CD4-positive, alpha-beta T cell treated with Interleukin-6 for 4 hours (primary cell): ENCODE data around the gene KLHL30.

Experiments
- DNase-seq: peaks from one replicate; pipeline ENCODE4 v3.0.0-alpha.2; 2020; ENCODE audit warnings: mixed read lengths

KLHL30 gene

DNA sequence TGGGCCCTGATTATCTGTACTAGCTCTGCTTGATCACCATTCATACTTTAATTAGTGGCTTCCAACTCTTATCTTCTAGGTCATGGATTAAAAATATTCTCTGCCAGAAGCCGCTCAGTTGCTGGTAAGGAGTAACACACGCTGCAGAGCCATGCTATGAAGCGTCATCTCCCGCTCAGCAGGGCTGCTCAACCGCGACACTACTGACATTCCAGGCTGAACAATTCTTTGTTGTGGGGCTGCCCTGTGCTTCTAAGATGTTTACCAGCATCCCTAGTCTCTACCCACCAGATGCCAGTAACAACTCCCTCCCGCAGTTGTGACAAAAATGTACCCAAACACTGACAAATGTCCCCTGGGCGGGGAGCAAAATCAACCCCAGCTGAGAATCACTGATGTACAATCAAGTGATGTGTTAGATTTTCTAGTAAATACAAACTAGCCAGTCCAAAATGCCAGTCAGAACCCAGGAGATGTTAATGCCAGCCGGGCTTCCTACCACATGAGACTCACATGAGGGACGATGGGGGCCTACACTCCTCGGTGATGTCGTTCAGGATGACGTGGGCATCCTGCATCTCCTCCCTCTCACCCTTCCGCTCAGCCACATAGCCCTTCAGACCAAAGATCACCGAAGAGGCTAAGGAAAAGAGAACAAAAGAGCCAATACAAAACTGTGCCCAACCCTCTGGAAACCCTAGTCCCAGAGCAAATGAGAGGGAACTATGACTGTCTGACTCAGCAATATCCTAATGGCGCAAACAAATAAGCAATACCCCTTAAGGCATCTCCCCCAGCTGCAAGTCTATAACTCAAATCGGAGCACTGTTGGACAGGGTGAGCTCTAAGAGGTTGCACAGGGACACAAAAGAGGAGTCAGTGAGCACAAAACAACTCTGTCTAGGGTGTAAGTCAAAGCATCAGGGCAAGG, 49.4 kb downstream of the KLHL30 start:
- no peak for DNase-seq

DNA sequence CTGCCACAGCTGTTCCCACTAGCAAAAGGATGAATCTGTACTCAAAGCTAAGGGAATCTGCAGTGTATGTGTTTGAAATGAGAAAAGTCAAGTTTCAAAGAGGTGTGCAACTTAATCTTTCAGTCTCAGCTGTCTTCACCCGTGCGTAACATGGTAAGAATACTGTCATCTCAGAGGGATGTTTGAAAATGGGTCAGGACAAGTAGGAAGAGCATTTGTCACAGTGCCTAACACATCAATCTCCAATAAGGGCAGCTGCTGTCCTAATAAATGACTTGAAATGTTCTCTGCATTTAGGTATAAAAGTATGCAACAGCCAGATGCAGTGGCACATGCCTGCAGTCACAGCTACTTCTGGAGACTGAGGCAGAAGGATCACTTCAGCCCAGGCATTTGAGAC, 52.0 kb downstream of the KLHL30 start:
- no peak for DNase-seq
